ENCODE results near the gene FANCE.

- TF ChIP-seq, protein P1, sequence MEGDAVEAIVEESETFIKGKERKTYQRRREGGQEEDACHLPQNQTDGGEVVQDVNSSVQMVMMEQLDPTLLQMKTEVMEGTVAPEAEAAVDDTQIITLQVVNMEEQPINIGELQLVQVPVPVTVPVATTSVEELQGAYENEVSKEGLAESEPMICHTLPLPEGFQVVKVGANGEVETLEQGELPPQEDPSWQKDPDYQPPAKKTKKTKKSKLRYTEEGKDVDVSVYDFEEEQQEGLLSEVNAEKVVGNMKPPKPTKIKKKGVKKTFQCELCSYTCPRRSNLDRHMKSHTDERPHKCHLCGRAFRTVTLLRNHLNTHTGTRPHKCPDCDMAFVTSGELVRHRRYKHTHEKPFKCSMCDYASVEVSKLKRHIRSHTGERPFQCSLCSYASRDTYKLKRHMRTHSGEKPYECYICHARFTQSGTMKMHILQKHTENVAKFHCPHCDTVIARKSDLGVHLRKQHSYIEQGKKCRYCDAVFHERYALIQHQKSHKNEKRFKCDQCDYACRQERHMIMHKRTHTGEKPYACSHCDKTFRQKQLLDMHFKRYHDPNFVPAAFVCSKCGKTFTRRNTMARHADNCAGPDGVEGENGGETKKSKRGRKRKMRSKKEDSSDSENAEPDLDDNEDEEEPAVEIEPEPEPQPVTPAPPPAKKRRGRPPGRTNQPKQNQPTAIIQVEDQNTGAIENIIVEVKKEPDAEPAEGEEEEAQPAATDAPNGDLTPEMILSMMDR (IDR thresholded peaks at IDR 0.05 in 2 of 3, conservative IDR thresholded peaks at IDR 0.05 in 1 of 3; ENCODE audit: borderline replicate concordance in 1 of 3, insufficient read depth in 1 of 3, low read depth in 2 of 3, low read length in 2 of 3): no peak
- TF ChIP-seq REST (IDR thresholded peaks at IDR 0.05; ENCODE audit: low read depth): no peak
Observed at GRCh38 chr6:35481226-35481625, 29.1 kb downstream of the FANCE start.

Data from HCT116 (cell line).